Activated CD4-positive, alpha-beta memory T cell treated with anti-CD3 and anti-CD28 coated beads, Interleukin-2, amount 10 ng/mL, durations not matched to agents 7 days and 5 days (primary cell): ENCODE data around the gene ZNF831. TPM values are rescaled to one million over a fixed set of nuclear protein-coding genes. Genes with fewer than 3 reads are reported as not detected.

Experiments
- CTCF ChIA-PET: fragments of 350-600 bp; sonication (Branson Sonifier 250); formaldehyde crosslinking; loops from one replicate; lab custom pipeline; 2021; ENCODE audit warnings: antibody characterized with exemption, inconsistent platforms; lab: Charles Lee
- POLR2A ChIA-PET: fragments of 350-600 bp; sonication (Branson Sonifier 250); formaldehyde crosslinking; loops from one replicate; lab custom pipeline; 2021; ENCODE audit warnings: antibody characterized with exemption; lab: Charles Lee
- DNase-seq: peaks from one replicate; pipeline ENCODE4 v3.0.0-alpha.2; 2020
- H3K27ac Mint-ChIP-seq: one replicate; pipeline ENCODE4 v1.8.0; 2021; ENCODE audit warnings: mild to moderate bottlenecking, mixed read lengths
- H3K27me3 Mint-ChIP-seq: one replicate; pipeline ENCODE4 v1.8.0; 2021; ENCODE audit warnings: mixed read lengths
- H3K36me3 Mint-ChIP-seq: one replicate; pipeline ENCODE4 v1.8.0; 2021; ENCODE audit warnings: low read depth, mixed read lengths
- H3K4me1 Mint-ChIP-seq: one replicate; pipeline ENCODE4 v1.8.0; 2021; ENCODE audit warnings: mixed read lengths
- H3K4me3 Mint-ChIP-seq: one replicate; pipeline ENCODE4 v1.8.0; 2021; ENCODE audit warnings: mild to moderate bottlenecking, mixed read lengths
- H3K9me3 Mint-ChIP-seq: one replicate; pipeline ENCODE4 v1.8.0; 2021; ENCODE audit warnings: mixed read lengths
- total RNA-seq, 2 experiments: library from RNA; stranded (reverse); gene quantifications; one replicate each; pipeline ENCODE4 v1.2.3, GENCODE V29; 2021

ZNF831 gene
- total RNA-seq, 2 experiments from 2014 or later, result 12.1 to 12.7 TPM

DNA sequence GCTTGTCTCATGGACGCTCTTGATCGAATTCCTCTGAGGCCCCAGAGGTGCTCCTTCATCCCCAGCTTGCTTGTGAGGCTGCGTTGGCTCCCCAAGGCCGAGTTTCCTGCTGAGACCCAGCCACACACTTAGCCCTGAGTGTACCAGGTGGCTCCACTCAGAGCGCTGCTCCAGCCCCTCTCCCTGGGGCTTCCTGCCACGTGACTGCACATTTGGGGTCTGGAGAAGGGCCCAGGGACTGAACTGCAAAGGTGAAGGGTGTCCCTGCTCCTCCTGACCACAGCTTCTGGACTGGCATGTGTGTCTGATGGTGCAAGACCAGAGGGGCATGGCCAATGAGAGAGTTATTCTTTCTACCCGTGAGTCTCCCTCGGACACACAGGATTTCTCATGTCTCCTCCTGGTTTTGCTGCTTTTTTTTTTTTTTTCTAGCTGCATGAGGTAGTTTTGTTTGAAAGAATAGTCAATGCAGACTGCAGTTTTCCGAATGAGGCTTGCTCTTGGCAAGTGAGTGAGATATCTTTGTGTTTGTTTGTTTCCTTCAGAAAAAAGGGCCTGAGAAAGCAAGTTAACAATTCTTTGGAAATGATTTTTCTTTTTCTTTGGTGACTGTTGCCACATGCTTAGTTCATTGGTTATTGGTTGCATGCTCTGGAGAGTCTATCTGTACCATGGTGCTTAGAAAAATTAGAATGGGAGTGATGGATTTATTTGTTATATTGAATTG lies 3.1 kb upstream of the ZNF831 start:
- peak overlapping the region; percentile 99 for H3K27ac Mint-ChIP-seq
- no peaks in the 10 kb centered on the region for H3K27me3 Mint-ChIP-seq
- ChIA-PET POLR2A (interaction anchor here (0.8 to 4.4 kb wide), 3 partner anchors 12 to 129 kb away, joined by 5 to 62 read pairs (median 20); partner anchors contain the start of gene ATP5F1E), CTCF (interaction anchor here (0.6 kb wide), 1 partner anchor 17 kb away, joined by 3 read pairs; no protein-coding TSS in a partner anchor)
- H3K4me1 Mint-ChIP-seq, result peaks cover 72% of the 10 kb centered on the region
- DNase-seq, result peak; percentile 40
- H3K4me3 Mint-ChIP-seq, result peak overlapping the region; percentile 76
- H3K36me3 Mint-ChIP-seq, result peaks cover 8% of the 10 kb centered on the region
- H3K9me3 Mint-ChIP-seq, result no peaks in the 10 kb centered on the region

- ChIA-PET POLR2A (interaction anchor here (4.4 kb wide), 1 partner anchor 13 kb away, joined by 62 read pairs; no protein-coding TSS in a partner anchor), CTCF (no interaction called here)
- Mint-ChIP-seq H3K4me3 (peak overlapping the region; percentile 76), H3K27me3 (no peaks in the 10 kb centered on the region), H3K9me3 (no peaks in the 10 kb centered on the region), H3K4me1 (peaks cover 78% of the 10 kb centered on the region), H3K27ac (peak overlapping the region; percentile 99), H3K36me3 (peaks cover 14% of the 10 kb centered on the region)
- DNase-seq, result no peak
Observed at GRCh38 chr20:59161721-59162120, 1.9 kb upstream of the ZNF831 start.

DNA sequence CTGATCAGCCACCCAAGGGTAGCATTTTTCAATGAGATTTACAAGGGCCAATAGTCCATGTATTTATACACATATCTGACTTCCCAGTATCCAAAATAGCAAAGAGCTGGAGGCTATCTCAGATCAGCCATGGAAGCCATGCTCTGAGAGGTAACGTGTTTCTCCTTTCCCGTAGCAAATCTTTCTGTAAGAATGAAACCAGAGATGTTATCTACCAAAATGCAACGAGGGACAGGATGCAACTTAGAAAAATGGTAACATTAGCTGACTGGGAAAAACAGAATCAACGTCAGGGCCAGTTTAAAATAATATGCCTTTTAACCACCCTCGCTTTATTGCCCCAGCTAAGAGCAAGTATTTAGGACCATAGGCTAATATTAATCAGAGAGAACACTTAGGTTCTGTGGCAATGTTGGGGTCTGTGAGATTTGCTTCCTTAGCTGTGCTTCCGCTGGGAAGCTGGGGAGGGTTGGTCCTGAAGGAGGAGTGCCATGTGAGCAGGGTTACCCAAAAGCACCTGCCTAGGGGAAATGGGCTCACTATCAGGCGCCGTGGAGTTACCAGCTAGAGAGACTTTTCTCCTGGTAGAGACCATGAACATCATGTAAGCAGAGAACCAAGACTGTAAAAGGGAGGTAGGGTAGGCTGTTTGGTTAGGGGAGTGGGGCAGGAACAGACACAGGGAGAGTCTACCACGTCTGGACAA lies 1.2 kb downstream of the ZNF831 start:
- POLR2A ChIA-PET, result interaction anchor here (0.7 to 7.3 kb wide), 18 partner anchors 11 to 1545 kb away, joined by 3 to 144 read pairs (median 5); partner anchors contain the start of genes ATP5F1E, NELFCD, PRELID3B and STX16
- H3K4me1 Mint-ChIP-seq, result peaks cover 79% of the 10 kb centered on the region
- H3K27ac Mint-ChIP-seq, result peak overlapping the region; percentile 99
- H3K36me3 Mint-ChIP-seq, result peaks cover 24% of the 10 kb centered on the region
- DNase-seq, result peak; percentile 35
- peaks cover 6% of the 10 kb centered on the region for H3K9me3 Mint-ChIP-seq
- CTCF ChIA-PET, result interaction anchor here (1.1 to 3.4 kb wide), 6 partner anchors 11 to 77 kb away, joined by 4 to 18 read pairs (median 6); no protein-coding TSS in a partner anchor
- peak overlapping the region; percentile 88 for H3K4me3 Mint-ChIP-seq
- no peaks in the 10 kb centered on the region for H3K27me3 Mint-ChIP-seq

DNA sequence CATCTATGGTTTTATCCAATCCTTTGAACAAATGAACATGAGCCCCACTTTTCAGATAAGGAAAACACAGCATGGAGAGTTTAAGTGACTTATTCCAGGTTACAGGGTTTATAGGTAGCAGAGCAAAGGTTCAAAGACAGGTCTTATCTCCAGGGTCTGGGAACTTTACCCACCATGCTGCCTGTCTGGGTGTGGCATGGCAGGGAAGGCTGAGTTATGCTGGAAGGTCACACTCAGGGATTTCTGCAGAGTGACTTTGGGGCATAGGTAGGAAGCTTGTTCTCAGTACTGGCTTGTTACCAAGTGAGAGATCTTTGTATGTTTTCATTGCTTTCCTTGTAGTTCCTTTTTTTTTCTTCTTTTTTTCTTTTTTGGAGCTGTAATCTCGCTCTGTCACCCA lies 1.8 kb downstream of the ZNF831 start:
- peaks cover 78% of the 10 kb centered on the region for H3K4me1 Mint-ChIP-seq
- H3K4me3 Mint-ChIP-seq, result peak overlapping the region; percentile 88
- no peak for DNase-seq
- H3K27ac Mint-ChIP-seq, result peak overlapping the region; percentile 99
- peaks cover 28% of the 10 kb centered on the region for H3K36me3 Mint-ChIP-seq
- no peaks in the 10 kb centered on the region for H3K27me3 Mint-ChIP-seq
- ChIA-PET POLR2A (interaction anchor here (0.7 to 7.3 kb wide), 17 partner anchors 11 to 1545 kb away, joined by 3 to 144 read pairs (median 5); partner anchors contain the start of genes ATP5F1E, NELFCD, PRELID3B and STX16), CTCF (interaction anchor here (1.4 to 3.4 kb wide), 5 partner anchors 11 to 78 kb away, joined by 4 to 18 read pairs (median 6); no protein-coding TSS in a partner anchor)
- H3K9me3 Mint-ChIP-seq, result peaks cover 9% of the 10 kb centered on the region

DNA sequence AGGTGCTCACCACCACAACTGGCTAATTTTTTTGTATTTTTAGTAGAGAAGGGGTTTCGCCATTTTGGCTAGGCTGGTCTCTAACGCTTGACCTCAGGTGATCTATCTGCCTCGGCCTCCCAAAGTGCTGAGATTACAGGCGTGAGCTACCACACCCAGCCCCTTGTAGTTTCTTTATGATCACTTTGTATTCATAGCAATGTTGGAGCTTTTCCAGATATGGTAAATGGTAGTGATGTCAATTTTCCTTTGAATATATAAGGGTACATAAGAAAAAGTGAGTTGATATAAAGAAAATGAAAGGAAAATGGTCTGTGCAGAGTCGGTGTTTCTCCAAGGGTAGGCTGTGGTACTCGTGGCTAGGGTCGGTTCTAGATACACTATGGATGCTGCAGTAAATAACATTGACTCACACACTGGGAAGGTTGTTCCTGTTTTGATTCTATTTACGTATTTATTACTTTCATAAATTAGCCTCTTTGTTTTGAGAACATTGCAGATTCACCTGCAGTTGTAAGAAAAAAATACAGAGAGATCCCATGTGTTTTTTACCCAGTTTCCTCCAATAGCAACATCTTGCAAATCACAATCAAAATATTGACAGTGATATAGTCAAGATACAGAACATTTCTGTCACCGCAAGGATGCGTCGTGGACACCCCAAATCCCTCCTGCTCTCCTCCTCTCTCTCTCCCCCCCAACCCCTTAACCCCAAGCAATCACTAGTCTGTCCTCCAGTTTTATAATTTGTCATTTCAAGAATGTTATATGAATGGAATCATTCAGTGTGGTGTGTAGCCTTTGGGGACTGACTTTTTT lies 2.5 kb downstream of the ZNF831 start:
- H3K9me3 Mint-ChIP-seq, result peaks cover 10% of the 10 kb centered on the region
- peaks cover 77% of the 10 kb centered on the region for H3K4me1 Mint-ChIP-seq
- CTCF ChIA-PET, result interaction anchor here (1.4 to 3.4 kb wide), 5 partner anchors 12 to 78 kb away, joined by 4 to 18 read pairs (median 6); no protein-coding TSS in a partner anchor
- peak; percentile 39 for DNase-seq
- POLR2A ChIA-PET, result interaction anchor here (1.1 to 7.3 kb wide), 13 partner anchors 10 to 514 kb away, joined by 3 to 144 read pairs (median 5); partner anchors contain the start of genes ATP5F1E, NELFCD and STX16
- H3K4me3 Mint-ChIP-seq, result peak overlapping the region; percentile 88
- no peaks in the 10 kb centered on the region for H3K27me3 Mint-ChIP-seq
- peak overlapping the region; percentile 99 for H3K27ac Mint-ChIP-seq
- H3K36me3 Mint-ChIP-seq, result peaks cover 35% of the 10 kb centered on the region

GRCh38 chr20:59170406-59171349 lies 7.1 kb downstream of the ZNF831 start:
- Mint-ChIP-seq H3K4me3 (no peak overlapping the region), H3K4me1 (peaks cover 80% of the 10 kb centered on the region)
- CTCF ChIA-PET, result interaction anchor here (1.7 kb wide), 1 partner anchor 11 kb away, joined by 4 read pairs; no protein-coding TSS in a partner anchor

DNA sequence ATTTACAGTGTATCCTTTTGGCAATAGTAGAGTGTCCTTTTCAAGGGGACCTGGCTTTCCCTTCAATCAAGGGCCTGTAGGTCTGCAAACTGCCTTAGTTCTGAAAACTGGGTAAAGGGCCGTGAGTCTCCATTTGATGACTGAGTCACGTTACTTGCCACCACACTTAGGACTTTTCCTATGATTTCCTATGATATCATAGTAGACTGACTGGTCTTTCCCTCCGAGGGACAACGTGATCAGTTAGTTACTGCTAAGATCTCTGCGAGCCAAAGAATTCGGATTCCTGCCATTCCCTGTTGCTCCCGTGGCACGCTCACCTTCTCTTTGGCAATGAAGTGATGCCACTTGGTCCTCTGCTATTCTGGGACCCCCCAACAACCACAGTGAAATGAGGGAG lies 8.4 kb downstream of the ZNF831 start:
- Mint-ChIP-seq H3K9me3 (peaks cover 10% of the 10 kb centered on the region), H3K27ac (no peak overlapping the region)

More at GRCh38 chr20:59170406-59171349, 7.1 kb downstream of the ZNF831 start:
- Mint-ChIP-seq H3K27me3 (no peaks in the 10 kb centered on the region), H3K9me3 (peaks cover 10% of the 10 kb centered on the region), H3K36me3 (peaks cover 74% of the 10 kb centered on the region), H3K27ac (no peak overlapping the region)
- POLR2A ChIA-PET, result interaction anchor here (1.2 to 7.3 kb wide), 2 partner anchors 6 to 18 kb away, joined by 3 to 108 read pairs; no protein-coding TSS in a partner anchor
- DNase-seq, result peak; percentile 0

DNA sequence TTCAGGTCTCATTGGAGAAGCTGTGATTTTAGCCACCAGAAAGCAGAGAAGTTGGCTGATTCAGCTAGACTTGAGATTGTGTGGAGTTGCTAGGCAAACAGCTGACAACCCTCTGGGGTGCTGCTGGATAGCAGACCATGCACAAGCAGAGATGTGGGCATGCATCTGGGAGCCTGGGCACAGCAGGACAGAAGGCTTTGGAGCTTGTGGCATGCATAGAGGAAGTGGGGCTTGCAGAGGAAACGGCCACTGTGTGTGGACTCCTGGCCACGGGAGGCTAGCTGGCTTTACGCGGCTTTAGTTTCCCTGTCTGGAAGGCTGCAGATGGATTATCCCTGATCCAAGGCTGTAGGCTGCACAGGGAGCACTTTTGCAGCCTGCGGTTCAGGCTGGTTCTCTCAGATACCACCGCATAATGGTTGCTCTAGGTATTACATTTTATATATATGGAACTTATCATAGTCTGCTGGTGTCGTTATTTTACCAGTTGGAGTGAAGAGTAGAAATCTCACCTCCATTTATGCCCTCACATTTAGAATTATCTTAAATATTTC lies 10.4 kb downstream of the ZNF831 start:
- H3K4me3 Mint-ChIP-seq, result no peak overlapping the region
- peaks cover 85% of the 10 kb centered on the region for H3K4me1 Mint-ChIP-seq
- DNase-seq, result peak; percentile 16
- peaks cover 82% of the 10 kb centered on the region for H3K36me3 Mint-ChIP-seq
- H3K27ac Mint-ChIP-seq, result no peak overlapping the region
- peaks cover 6% of the 10 kb centered on the region for H3K9me3 Mint-ChIP-seq
- POLR2A ChIA-PET, result interaction anchor here (0.7 to 8.0 kb wide), 5 partner anchors 7 to 285 kb away, joined by 3 to 108 read pairs (median 3); partner anchors contain the start of gene ZNF831
- no peaks in the 10 kb centered on the region for H3K27me3 Mint-ChIP-seq
- CTCF ChIA-PET, result interaction anchor here (1.4 to 1.8 kb wide), 2 partner anchors 22 to 86 kb away, joined by 4 to 5 read pairs; no protein-coding TSS in a partner anchor

More for the DNA sequence above, 8.4 kb downstream of the ZNF831 start:
- Mint-ChIP-seq H3K4me1 (peaks cover 84% of the 10 kb centered on the region), H3K4me3 (no peak overlapping the region), H3K36me3 (peaks cover 77% of the 10 kb centered on the region), H3K27me3 (no peaks in the 10 kb centered on the region)
- CTCF ChIA-PET, result no interaction called here
- DNase-seq, result peak; percentile 11
- POLR2A ChIA-PET, result interaction anchor here (1.4 kb wide), 1 partner anchor 140 kb away, joined by 3 read pairs; the partner anchor contains the start of gene ATP5F1E

DNA sequence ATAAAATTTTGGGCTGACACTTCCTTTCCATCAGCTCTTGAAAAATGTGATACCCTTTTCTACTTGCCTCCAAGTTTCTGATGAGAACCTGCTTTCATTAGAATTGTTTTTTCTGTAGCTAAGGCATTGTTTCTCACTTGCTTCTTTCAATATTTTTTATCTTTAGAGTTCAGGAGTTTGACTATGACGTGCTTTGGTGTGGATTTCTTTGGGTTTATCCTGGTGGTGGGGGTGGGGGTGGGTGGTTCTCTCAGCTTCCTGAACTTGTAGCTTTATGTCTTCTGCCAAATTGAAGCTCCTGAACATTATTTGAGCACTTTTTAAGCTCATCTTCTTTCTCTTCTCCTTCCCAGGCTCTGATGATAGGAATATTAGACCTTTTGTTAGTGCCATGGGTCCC lies 11.4 kb downstream of the ZNF831 start:
- peaks cover 82% of the 10 kb centered on the region for H3K4me1 Mint-ChIP-seq
- no peak overlapping the region for H3K27ac Mint-ChIP-seq
- no peak for DNase-seq
- H3K4me3 Mint-ChIP-seq, result no peak overlapping the region
- peaks cover 82% of the 10 kb centered on the region for H3K36me3 Mint-ChIP-seq
- ChIA-PET CTCF (interaction anchor here (0.7 kb wide), 1 partner anchor 280 kb away, joined by 3 read pairs; no protein-coding TSS in a partner anchor), POLR2A (interaction anchor here (1.0 to 8.0 kb wide), 3 partner anchors 8 to 53 kb away, joined by 4 to 108 read pairs (median 4); partner anchors contain the start of gene ZNF831)
- H3K27me3 Mint-ChIP-seq, result no peaks in the 10 kb centered on the region
- H3K9me3 Mint-ChIP-seq, result peaks cover 3% of the 10 kb centered on the region

GRCh38 chr20:59175861-59176260 lies 12.2 kb downstream of the ZNF831 start:
- CTCF ChIA-PET, result interaction anchor here (0.7 kb wide), 1 partner anchor 281 kb away, joined by 3 read pairs; no protein-coding TSS in a partner anchor
- H3K27ac Mint-ChIP-seq, result no peak overlapping the region
- H3K4me1 Mint-ChIP-seq, result peaks cover 75% of the 10 kb centered on the region
- no peaks in the 10 kb centered on the region for H3K27me3 Mint-ChIP-seq
- POLR2A ChIA-PET, result interaction anchor here (1.1 to 8.0 kb wide), 2 partner anchors 9 to 54 kb away, joined by 4 to 108 read pairs; partner anchors contain the start of gene ZNF831
- peak; percentile 8 for DNase-seq
- no peaks in the 10 kb centered on the region for H3K9me3 Mint-ChIP-seq
- H3K36me3 Mint-ChIP-seq, result peaks cover 75% of the 10 kb centered on the region
- H3K4me3 Mint-ChIP-seq, result no peak overlapping the region
